Measurements from ENCODE around the gene TRERF1. TPM values are rescaled to one million over a fixed set of nuclear protein-coding genes. Genes with fewer than 3 reads are reported as not detected.
A peak's percentile ranks its signal among the peaks of the same experiment; 100 is the strongest.

Gene TRERF1
- total RNA-seq, 1 experiment from 2014 or later: 0.39 TPM

- Mint-ChIP-seq H3K27ac (ENCODE audit: unreplicated experiment) (no peak overlapping the region), H3K4me1 (ENCODE audit: low read depth, unreplicated experiment) (peaks cover 8% of the 10 kb centered on the region), H3K9me3 (ENCODE audit: unreplicated experiment) (no peaks in the 10 kb centered on the region), H3K36me3 (ENCODE audit: insufficient read depth, unreplicated experiment) (no peaks in the 10 kb centered on the region), H3K27me3 (ENCODE audit: insufficient read depth, unreplicated experiment) (no peaks in the 10 kb centered on the region), H3K4me3 (ENCODE audit: unreplicated experiment) (no peak overlapping the region)
- DNase-seq: peak in 1 of 2 experiments; percentile 41
- BruUV-seq (replicated peaks): no TSS peak
- Histone ChIP-seq H3K4me3 (ENCODE audit: low read depth, low read length) (no peak overlapping the region), H3K4me1 (peaks cover 7% of the 10 kb centered on the region; the same call in 1 of the 2 replicates), H3K9me3 (no peaks in the 10 kb centered on the region), H3K36me3 (ENCODE audit: control insufficient read depth, insufficient read depth, low read length) (no peaks in the 10 kb centered on the region), H3K27me3 (replicated peaks; ENCODE audit: control insufficient read depth, insufficient read depth, low read length) (no peaks in the 10 kb centered on the region)
- ChIA-PET CTCF (no interaction called here), POLR2A (no interaction called here)
- intact Hi-C loops (cut with micrococcal nuclease; ENCODE audit: unreplicated experiment): no loop called here
- no peak for TF ChIP-seq CTCF (IDR thresholded peaks at IDR 0.05; ENCODE audit: insufficient read depth in 1 of 2, low read depth in 1 of 2, low read length in 1 of 2, severe bottlenecking in 1 of 2, unreplicated experiment in 1 of 2)
Measured at GRCh38 chr6:42404484-42404883, 47.2 kb downstream of the TRERF1 start.

- ChIA-PET POLR2A (no interaction called here), CTCF (no interaction called here)
- intact Hi-C loops (cut with micrococcal nuclease; ENCODE audit: unreplicated experiment): no loop called here
- Mint-ChIP-seq H3K27ac (ENCODE audit: unreplicated experiment) (no peak overlapping the region), H3K36me3 (ENCODE audit: insufficient read depth, unreplicated experiment) (no peaks in the 10 kb centered on the region), H3K4me1 (ENCODE audit: low read depth, unreplicated experiment) (peaks cover 8% of the 10 kb centered on the region), H3K27me3 (ENCODE audit: insufficient read depth, unreplicated experiment) (no peaks in the 10 kb centered on the region), H3K4me3 (ENCODE audit: unreplicated experiment) (no peak overlapping the region), H3K9me3 (ENCODE audit: unreplicated experiment) (no peaks in the 10 kb centered on the region)
- Histone ChIP-seq H3K4me3 (ENCODE audit: low read depth, low read length) (no peak overlapping the region), H3K36me3 (ENCODE audit: control insufficient read depth, insufficient read depth, low read length) (no peaks in the 10 kb centered on the region), H3K9me3 (no peaks in the 10 kb centered on the region), H3K27me3 (replicated peaks; ENCODE audit: control insufficient read depth, insufficient read depth, low read length) (no peaks in the 10 kb centered on the region), H3K4me1 (peaks cover 7% of the 10 kb centered on the region; the same call in 1 of the 2 replicates)
- no peak for DNase-seq
- no peak for TF ChIP-seq CTCF (IDR thresholded peaks at IDR 0.05; ENCODE audit: insufficient read depth in 1 of 2, low read depth in 1 of 2, low read length in 1 of 2, severe bottlenecking in 1 of 2, unreplicated experiment in 1 of 2)
- no TSS peak for BruUV-seq (replicated peaks)
Measured at GRCh38 chr6:42403831-42404230, 47.9 kb downstream of the TRERF1 start.

- no peaks in the 10 kb centered on the region for H3K36me3 Mint-ChIP-seq (ENCODE audit: insufficient read depth, unreplicated experiment)
- H3K36me3 ChIP-seq (ENCODE audit: control insufficient read depth, insufficient read depth, low read length): no peaks in the 10 kb centered on the region
- intact Hi-C loops (cut with micrococcal nuclease; ENCODE audit: unreplicated experiment): no loop called here
- ChIA-PET CTCF (no interaction called here), POLR2A (no interaction called here)
- no peak overlapping the region for H3K4me3 Mint-ChIP-seq (ENCODE audit: unreplicated experiment)
- BruUV-seq (replicated peaks): no TSS peak
- no peaks in the 10 kb centered on the region for H3K9me3 Mint-ChIP-seq (ENCODE audit: unreplicated experiment)
- no peak for DNase-seq
- H3K9me3 ChIP-seq: no peaks in the 10 kb centered on the region
- H3K27me3 Mint-ChIP-seq (ENCODE audit: insufficient read depth, unreplicated experiment): no peaks in the 10 kb centered on the region
- H3K4me3 ChIP-seq (ENCODE audit: low read depth, low read length): no peak overlapping the region
- H3K27me3 ChIP-seq (replicated peaks; ENCODE audit: control insufficient read depth, insufficient read depth, low read length): no peaks in the 10 kb centered on the region
- no peak overlapping the region for H3K27ac Mint-ChIP-seq (ENCODE audit: unreplicated experiment)
- no peak for TF ChIP-seq CTCF (IDR thresholded peaks at IDR 0.05; ENCODE audit: insufficient read depth in 1 of 2, low read depth in 1 of 2, low read length in 1 of 2, severe bottlenecking in 1 of 2, unreplicated experiment in 1 of 2)
- peaks cover 8% of the 10 kb centered on the region for H3K4me1 Mint-ChIP-seq (ENCODE audit: low read depth, unreplicated experiment)
- peaks cover 7% of the 10 kb centered on the region; the same call in 1 of the 2 replicates for H3K4me1 ChIP-seq
Measured at GRCh38 chr6:42403421-42403820, 48.3 kb downstream of the TRERF1 start.

Measured in Caco-2 (cell line).